Fibroblast of villous mesenchyme (primary cell): ENCODE data around the gene E2F1. TPM values are rescaled to one million over a fixed set of nuclear protein-coding genes. Genes with fewer than 3 reads are reported as not detected.

Source experiments
- DNase-seq: peaks from one replicate; pipeline ENCODE4 v3.0.0-alpha.2; 2010; ENCODE audit warnings: low read depth
- H3K4me3 ChIP-seq: 2 replicates; pipeline ENCODE4 v1.5.1; 2011; ENCODE audit warnings: low read depth, mild to moderate bottlenecking, low read length
- CTCF ChIP-seq: IDR thresholded peaks from 2 replicates; pipeline ENCODE4 v1.5.1; 2012; ENCODE audit warnings: low read depth, mild to moderate bottlenecking, low read length; ENCODE audit not compliant: insufficient read depth
- total RNA-seq: library from RNA; depleted of rRNA; stranded (reverse); fragments of >200 nt; gene quantifications from 2 replicates; pipeline ENCODE4 v1.2.3, GENCODE V29; 2012

The E2F1 gene, protein sequence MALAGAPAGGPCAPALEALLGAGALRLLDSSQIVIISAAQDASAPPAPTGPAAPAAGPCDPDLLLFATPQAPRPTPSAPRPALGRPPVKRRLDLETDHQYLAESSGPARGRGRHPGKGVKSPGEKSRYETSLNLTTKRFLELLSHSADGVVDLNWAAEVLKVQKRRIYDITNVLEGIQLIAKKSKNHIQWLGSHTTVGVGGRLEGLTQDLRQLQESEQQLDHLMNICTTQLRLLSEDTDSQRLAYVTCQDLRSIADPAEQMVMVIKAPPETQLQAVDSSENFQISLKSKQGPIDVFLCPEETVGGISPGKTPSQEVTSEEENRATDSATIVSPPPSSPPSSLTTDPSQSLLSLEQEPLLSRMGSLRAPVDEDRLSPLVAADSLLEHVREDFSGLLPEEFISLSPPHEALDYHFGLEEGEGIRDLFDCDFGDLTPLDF
- 7.1 and 7.3 TPM in 2 replicates for total RNA-seq

DNA sequence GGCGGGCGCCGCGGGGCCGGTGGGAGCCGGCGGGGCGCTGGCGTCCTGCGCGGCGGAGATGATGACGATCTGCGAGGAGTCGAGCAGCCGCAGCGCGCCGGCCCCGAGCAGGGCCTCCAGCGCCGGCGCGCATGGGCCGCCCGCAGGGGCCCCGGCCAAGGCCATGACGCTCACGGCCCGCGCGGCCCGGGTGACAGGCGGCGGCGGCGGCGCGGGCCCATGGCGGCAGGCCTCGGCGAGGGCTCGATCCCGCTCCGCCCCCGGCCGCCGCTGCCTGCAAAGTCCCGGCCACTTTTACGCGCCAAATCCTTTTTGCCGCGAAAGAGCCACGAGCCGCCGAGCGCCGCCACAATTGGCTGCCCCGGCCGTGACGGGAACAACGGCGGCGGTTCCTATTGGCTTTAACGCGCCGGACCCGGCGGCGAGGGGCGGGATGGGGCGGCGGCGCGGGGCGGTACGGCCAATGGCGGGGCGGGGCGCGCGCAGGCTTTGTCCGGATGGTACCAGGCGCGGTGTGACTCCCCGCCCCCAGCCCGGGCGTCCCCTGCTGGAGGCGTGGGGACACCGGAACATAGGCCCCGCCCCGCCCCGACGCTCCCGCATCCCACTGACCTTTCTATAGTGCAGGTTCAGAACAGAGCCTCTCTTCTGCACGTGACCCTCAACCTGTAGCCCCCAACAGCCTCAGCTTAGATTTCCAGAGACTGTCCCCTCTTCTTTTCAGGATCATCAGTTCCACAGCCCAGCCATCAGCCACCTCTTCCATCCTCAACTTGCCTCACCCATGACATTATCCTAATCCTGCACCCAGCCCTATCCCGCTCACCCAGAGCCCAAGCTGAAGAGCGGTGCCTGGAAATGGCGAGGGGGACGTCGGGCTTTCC is at the start of gene E2F1:
TSS of gene E2F1 (minus strand) at position 286 of the 884 bp plus-strand sequence. CDS start at position 165, 121 bp downstream.
- TF ChIP-seq CTCF: peak; percentile 27
- DNase-seq: peak; percentile 91
- peak within 1 kb of the TSS; percentile 54 for H3K4me3 ChIP-seq

GRCh38 chr20:33733654-33734576 is 47.7 kb upstream of the E2F1 start:
- no peak for TF ChIP-seq CTCF
- DNase-seq: peak; percentile 87
- no peak overlapping the region for H3K4me3 ChIP-seq

DNA sequence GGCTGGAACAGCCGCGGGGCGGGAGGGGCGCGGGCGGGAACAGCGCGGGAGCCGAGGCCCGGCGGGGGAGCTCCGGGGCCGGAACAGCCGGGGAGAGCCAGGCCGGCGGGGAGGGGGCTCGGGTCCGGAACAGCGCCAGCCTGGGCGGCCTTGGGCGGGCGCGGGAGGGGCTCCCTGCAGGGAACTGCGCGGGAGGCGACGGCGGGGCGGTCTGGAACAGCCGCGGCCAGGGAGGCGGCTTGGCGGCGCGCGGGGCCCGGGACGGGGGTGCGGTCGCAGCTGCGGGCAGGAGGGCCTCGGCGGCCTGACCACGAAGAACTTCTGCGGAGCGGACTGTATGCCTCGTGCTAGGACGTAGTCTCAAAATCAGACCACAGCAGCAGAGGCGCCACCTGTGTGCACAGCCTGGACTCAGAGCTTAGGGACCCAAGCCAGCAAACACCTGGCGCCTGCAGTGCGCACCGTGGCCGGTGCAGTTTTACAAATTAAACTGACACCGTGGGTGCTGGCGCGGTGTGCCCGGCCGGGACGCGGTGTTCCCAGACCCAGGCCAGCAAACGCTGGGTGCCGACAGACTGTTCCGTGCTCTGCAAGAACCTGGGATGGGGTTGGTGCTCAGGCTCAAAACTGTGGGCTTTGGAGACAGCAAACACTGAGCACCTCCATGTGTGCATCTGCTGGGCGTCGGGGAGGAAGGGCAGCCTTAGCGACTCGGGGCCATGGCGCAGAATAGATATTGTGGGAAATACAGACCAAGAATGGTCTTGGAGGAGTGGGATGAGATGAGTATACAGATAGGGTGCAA is 46.2 kb upstream of the E2F1 start:
- TF ChIP-seq CTCF: no peak
- peak overlapping the region; percentile 56 for H3K4me3 ChIP-seq
- DNase-seq: peak; percentile 86

DNA sequence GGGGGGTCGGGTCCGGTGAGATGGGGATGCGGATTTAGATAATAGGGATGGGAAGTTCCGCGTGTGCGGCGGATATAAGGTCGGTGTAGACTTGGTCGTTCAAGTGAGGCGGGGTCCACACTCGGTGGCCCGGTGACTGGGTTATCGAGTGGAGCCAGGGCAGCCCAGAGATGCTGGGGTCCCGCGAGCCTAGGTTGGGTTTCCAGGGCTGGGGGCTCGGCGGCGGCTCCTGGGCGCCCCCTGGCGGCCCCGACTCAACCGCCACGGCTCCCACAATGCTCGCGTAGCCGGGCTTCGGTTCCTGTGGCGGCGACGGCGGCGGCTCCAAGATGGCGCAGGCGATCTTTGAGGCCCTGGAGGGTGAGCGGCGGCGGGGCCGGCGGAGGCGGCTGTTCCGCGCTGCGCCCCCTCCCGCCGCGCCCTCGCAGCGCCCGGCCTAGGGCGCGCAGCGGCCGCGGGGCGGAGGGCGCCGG is 45.5 kb upstream of the E2F1 start, which contains the start of gene ZNF341:
TSS of gene ZNF341 (plus strand) at position 304 of the 473 bp plus-strand sequence. CDS start at position 330, 26 bp downstream.
- DNase-seq: peak; percentile 89
- H3K4me3 ChIP-seq: peak within 1 kb of the TSS; percentile 61
- peak; percentile 76 for TF ChIP-seq CTCF

DNA sequence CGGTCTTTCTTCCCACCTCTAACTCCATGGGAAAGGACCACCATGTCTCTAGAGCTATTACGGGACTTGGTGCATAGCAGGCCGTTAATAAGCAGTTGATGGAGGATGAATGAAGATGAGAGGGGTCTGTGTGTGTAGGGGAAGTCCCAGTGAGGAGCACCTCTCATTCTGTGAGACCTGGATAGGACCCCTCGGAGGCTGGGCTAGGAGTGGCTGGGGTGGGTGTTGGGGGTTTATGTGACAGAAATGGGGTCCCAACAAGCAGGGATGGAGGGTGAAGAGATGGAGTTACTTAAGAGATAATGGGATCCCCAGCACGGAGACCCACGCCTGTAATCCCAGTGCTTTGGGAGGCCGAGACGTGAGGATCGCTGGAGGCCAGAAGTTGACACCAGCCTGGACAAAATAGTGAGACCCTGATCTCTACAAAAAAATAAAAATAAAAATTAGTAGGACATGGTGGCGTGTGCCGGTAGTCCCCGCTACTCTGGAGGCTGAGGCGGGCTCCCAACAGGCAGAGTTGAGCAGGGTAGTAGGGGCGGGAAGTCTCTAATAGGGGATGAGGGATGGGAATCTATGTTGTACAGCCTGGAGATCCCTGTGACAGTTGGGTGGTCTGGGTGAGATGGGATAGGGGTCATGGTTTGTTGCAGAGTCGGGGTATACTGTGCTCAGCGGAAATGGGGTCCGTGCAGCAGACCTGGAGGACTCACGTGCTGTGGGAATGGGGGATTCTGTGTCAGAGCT is 44.9 kb upstream of the E2F1 start:
- no peak for DNase-seq
- H3K4me3 ChIP-seq: peak overlapping the region; percentile 61
- TF ChIP-seq CTCF: no peak
